Liver (tissue), 9 donors: ENCODE measurements around the gene EPB41L2. TPM values are rescaled to one million over a fixed set of nuclear protein-coding genes. Genes with fewer than 3 reads are reported as not detected.

Source experiments
- DNase-seq: peaks from one replicate; pipeline ENCODE4 v3.0.0-alpha.2; 2017; ENCODE audit warnings: low spot score
- H3K27ac ChIP-seq, 2 donors: one replicate each; pipeline ENCODE4 v1.7.0; 2013; ENCODE audit warnings: inconsistent platforms in 2 of 2, low read length in 2 of 2, control low read depth in 1 of 2, low read depth in 1 of 2, mild to moderate bottlenecking in 1 of 2
- H3K27me3 ChIP-seq, 4 donors: one replicate each; pipeline versions ENCODE4 v1.6.1 to v1.7.0; 2013; ENCODE audit warnings: low read length in 3 of 4, inconsistent platforms in 1 of 4, mild to moderate bottlenecking in 1 of 4, moderate library complexity in 1 of 4; ENCODE audit not compliant: control insufficient read depth in 4 of 4, insufficient read depth in 4 of 4
- H3K36me3 ChIP-seq, 4 donors: one replicate each; pipeline versions ENCODE4 v1.6.1 to v1.7.0; 2013; ENCODE audit warnings: low read length in 3 of 4, mild to moderate bottlenecking in 3 of 4, low read depth in 1 of 4, moderate library complexity in 1 of 4; ENCODE audit not compliant: control insufficient read depth in 4 of 4, insufficient read depth in 3 of 4
- H3K4me1 ChIP-seq, 4 donors: one replicate each; pipeline versions ENCODE4 v1.6.1 to v1.7.0; 2013; ENCODE audit warnings: low read length in 3 of 4, mild to moderate bottlenecking in 3 of 4, moderate library complexity in 1 of 4; ENCODE audit not compliant: control insufficient read depth in 4 of 4, insufficient read depth in 4 of 4
- H3K4me3 ChIP-seq, 3 donors: one replicate each; pipeline versions ENCODE4 v1.6.1 to v1.7.0; 2013; ENCODE audit warnings: low read length in 3 of 3, control low read depth in 1 of 3, low read depth in 1 of 3, mild to moderate bottlenecking in 1 of 3
- H3K9ac ChIP-seq, 2 donors: one replicate each; pipeline ENCODE4 v1.7.0; 2013; ENCODE audit warnings: low read length in 2 of 2, mild to moderate bottlenecking in 2 of 2, moderate library complexity in 2 of 2, control low read depth in 1 of 2, low read depth in 1 of 2
- H3K9me3 ChIP-seq, 4 donors: one replicate each; pipeline versions ENCODE4 v1.6.1 to v1.7.0; 2013; ENCODE audit warnings: low read length in 3 of 4; ENCODE audit not compliant: control insufficient read depth in 4 of 4
- EGR1 ChIP-seq, 2 donors: IDR thresholded peaks; 2 replicates each; pipeline ENCODE4 v1.6.1; 2016 to 2018; ENCODE audit warnings: antibody characterized with exemption in 2 of 2, low read depth in 2 of 2
- FOXA1 ChIP-seq: IDR thresholded peaks from 2 replicates; pipeline ENCODE4 v1.6.1; 2016; ENCODE audit warnings: antibody characterized with exemption
- FOXA2 ChIP-seq: IDR thresholded peaks from 2 replicates; pipeline ENCODE4 v1.6.1; 2016; ENCODE audit warnings: antibody characterized with exemption
- GABPA ChIP-seq, 2 donors: IDR thresholded peaks in 1 of 2; conservative IDR thresholded peaks in 1 of 2; 2 replicates each; pipeline ENCODE4 v1.6.1; 2016; ENCODE audit warnings: antibody characterized with exemption in 2 of 2, mild to moderate bottlenecking in 1 of 2, moderate library complexity in 1 of 2
- HNF4A ChIP-seq, 2 donors: conservative IDR thresholded peaks; 2 replicates each; pipeline ENCODE4 v1.6.1; 2016; ENCODE audit warnings: antibody characterized with exemption in 2 of 2, mild to moderate bottlenecking in 2 of 2
- HNF4G ChIP-seq: IDR thresholded peaks from 2 replicates; pipeline ENCODE4 v1.6.1; 2016; ENCODE audit warnings: antibody characterized with exemption
- JUND ChIP-seq, 2 donors: IDR thresholded peaks; 2 replicates each; pipeline ENCODE4 v1.6.1; 2016; ENCODE audit warnings: antibody characterized with exemption in 2 of 2
- NR2F2 ChIP-seq: IDR thresholded peaks from 2 replicates; pipeline ENCODE4 v1.6.1; 2016; ENCODE audit warnings: antibody characterized with exemption
- RAD21 ChIP-seq, 2 donors: IDR thresholded peaks; 2 replicates each; pipeline ENCODE4 v1.6.1; 2016; ENCODE audit warnings: antibody characterized with exemption in 2 of 2, mild to moderate bottlenecking in 2 of 2
- RXRA ChIP-seq, 2 donors: IDR thresholded peaks; 2 replicates each; pipeline ENCODE4 v1.6.1; 2017 to 2018; ENCODE audit warnings: antibody characterized with exemption in 2 of 2, mild to moderate bottlenecking in 1 of 2
- SP1 ChIP-seq: IDR thresholded peaks from 2 replicates; pipeline ENCODE4 v1.6.1; 2018; ENCODE audit warnings: antibody characterized with exemption, mild to moderate bottlenecking
- TAF1 ChIP-seq: conservative IDR thresholded peaks from 2 replicates; pipeline ENCODE4 v1.6.1; 2016; ENCODE audit warnings: antibody characterized with exemption, mild to moderate bottlenecking
- YY1 ChIP-seq: IDR thresholded peaks from 2 replicates; pipeline ENCODE4 v1.6.1; 2016; ENCODE audit warnings: antibody characterized with exemption, mild to moderate bottlenecking
- WGBS: extraction: QIAGEN DNeasy Blood & Tissue Kit; methylation state at CpG from one replicate; pipeline ENCODE4 v1.1.7; 2013; 5-methylcytosine and 5-hydroxymethylcytosine counted together
- polyA plus RNA-seq, 2 donors: library from polyadenylated mRNA; stranded (reverse) in 1 of 2; unstranded in 1 of 2; fragments of 200-250 nt in 1 of 2; fragments of >200 nt in 1 of 2; fragmentation: Nextera tagmentation in 1 of 2; extraction: Ambion mirVana in 1 of 2; gene quantifications; one replicate each; pipeline versions ENCODE4 v1.2.1 to v1.2.3, GENCODE V29; 2013 to 2015
- total RNA-seq, 2 donors: library from RNA; depleted of rRNA; stranded (reverse); fragments of >200 nt; gene quantifications; one replicate each; pipeline ENCODE4 v1.2.3, GENCODE V29; 2014
- TF ChIP-seq, protein P1 (sequence below): fragments of 150-350 bp; IDR thresholded peaks from 2 replicates; pipeline ENCODE4 v1.5.1; 2017; ENCODE audit warnings: improper control_type of control experiment, low read depth, low read length; ENCODE audit not compliant: missing input control
- TF ChIP-seq, protein P2 (sequence below): IDR thresholded peaks from 2 replicates; pipeline ENCODE4 v1.6.1; 2016; ENCODE audit warnings: antibody characterized with exemption, mild to moderate bottlenecking
- TF ChIP-seq, protein P3 (sequence below): IDR thresholded peaks from 2 replicates; pipeline ENCODE4 v1.6.1; 2016; ENCODE audit warnings: antibody characterized with exemption
- TF ChIP-seq, protein P4 (sequence below): IDR thresholded peaks from 2 replicates; pipeline ENCODE4 v1.6.1; 2016; ENCODE audit warnings: antibody characterized with exemption
- TF ChIP-seq, protein P5 (sequence below): IDR thresholded peaks from 2 replicates; pipeline ENCODE4 v1.6.1; 2016; ENCODE audit warnings: antibody characterized with exemption
- donor health status: healthy.
- donor health status: healthy.
- donor health status: healthy.
- donor health status: healthy.
- donor health status: healthy.

Gene EPB41L2
- total and polyA plus RNA-seq, 4 donors, result 10.0 to 43.3 (median 18.7) TPM

DNA sequence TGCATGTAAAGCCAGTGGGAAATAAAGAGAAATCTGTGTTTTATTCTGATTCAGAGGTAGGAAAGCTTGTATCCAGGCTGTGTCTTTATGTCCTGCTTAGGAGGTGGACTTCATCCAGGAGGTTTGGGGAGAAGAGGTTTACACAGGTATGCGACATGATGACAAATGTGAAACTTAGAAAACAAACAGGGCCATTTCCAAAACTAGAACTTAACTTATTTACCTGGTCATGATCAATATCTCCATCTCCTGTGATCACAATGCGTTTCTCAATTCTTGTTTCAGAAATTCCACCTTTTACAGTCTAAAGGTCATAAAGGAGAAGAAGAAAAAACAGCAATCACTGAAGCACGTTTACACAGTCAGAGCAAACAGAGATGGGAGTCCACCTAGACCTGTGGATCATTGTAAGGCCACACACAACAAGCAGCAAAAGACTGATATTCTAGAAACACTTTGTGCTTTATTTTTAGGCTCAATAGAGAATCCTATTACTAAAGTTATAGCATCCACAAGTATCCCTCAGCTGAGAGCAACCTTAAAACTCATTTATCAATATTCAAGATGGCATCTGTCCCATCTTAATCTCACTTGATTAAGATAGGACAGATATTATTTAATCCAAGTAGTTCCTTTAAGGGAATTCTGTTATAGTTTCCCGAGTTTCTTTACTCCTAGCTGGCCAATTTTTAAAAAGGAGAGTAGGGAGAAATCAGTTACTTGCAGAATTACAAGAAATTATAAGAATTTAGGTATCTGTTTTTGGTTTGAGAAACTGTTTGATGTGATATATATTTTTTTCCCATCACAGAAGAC lies 199.4 kb downstream of the EPB41L2 start:
- Histone ChIP-seq H3K4me3 (no peak overlapping the region), H3K27ac (peak overlapping the region in 1 of 2 donors; percentile 29), H3K9me3 (no peaks in the 10 kb centered on the region), H3K9ac (no peak overlapping the region), H3K4me1 (peaks cover 0 to 32% (median 28%) of the 10 kb centered on the region in 4 donors), H3K27me3 (no peaks in the 10 kb centered on the region), H3K36me3 (no peaks in the 10 kb centered on the region)
- TF ChIP-seq GABPA (IDR thresholded peaks at IDR 0.05 in 1 of 2, conservative IDR thresholded peaks at IDR 0.05 in 1 of 2) (peak in 1 of 2 donors; percentile 13), RXRA (IDR thresholded peaks at IDR 0.05) (peak; percentile 86 to 91), FOXA1 (peak; percentile 92), FOXA2 (peak; percentile 95), JUND (IDR thresholded peaks at IDR 0.05) (peak; percentile 87 to 96), EGR1 (IDR thresholded peaks at IDR 0.05; ENCODE audit: low read depth in 2 of 2) (no peak), HNF4G (peak; percentile 93), TAF1 (no peak), NR2F2 (peak; percentile 32), RAD21 (IDR thresholded peaks at IDR 0.05) (peak; percentile 45 to 53), HNF4A (conservative IDR thresholded peaks at IDR 0.05) (peak; percentile 97 to 98), SP1 (peak; percentile 99), YY1 (peak; percentile 82)
- TF ChIP-seq, protein P1, sequence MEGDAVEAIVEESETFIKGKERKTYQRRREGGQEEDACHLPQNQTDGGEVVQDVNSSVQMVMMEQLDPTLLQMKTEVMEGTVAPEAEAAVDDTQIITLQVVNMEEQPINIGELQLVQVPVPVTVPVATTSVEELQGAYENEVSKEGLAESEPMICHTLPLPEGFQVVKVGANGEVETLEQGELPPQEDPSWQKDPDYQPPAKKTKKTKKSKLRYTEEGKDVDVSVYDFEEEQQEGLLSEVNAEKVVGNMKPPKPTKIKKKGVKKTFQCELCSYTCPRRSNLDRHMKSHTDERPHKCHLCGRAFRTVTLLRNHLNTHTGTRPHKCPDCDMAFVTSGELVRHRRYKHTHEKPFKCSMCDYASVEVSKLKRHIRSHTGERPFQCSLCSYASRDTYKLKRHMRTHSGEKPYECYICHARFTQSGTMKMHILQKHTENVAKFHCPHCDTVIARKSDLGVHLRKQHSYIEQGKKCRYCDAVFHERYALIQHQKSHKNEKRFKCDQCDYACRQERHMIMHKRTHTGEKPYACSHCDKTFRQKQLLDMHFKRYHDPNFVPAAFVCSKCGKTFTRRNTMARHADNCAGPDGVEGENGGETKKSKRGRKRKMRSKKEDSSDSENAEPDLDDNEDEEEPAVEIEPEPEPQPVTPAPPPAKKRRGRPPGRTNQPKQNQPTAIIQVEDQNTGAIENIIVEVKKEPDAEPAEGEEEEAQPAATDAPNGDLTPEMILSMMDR, result no peak
- TF ChIP-seq, protein P2, sequence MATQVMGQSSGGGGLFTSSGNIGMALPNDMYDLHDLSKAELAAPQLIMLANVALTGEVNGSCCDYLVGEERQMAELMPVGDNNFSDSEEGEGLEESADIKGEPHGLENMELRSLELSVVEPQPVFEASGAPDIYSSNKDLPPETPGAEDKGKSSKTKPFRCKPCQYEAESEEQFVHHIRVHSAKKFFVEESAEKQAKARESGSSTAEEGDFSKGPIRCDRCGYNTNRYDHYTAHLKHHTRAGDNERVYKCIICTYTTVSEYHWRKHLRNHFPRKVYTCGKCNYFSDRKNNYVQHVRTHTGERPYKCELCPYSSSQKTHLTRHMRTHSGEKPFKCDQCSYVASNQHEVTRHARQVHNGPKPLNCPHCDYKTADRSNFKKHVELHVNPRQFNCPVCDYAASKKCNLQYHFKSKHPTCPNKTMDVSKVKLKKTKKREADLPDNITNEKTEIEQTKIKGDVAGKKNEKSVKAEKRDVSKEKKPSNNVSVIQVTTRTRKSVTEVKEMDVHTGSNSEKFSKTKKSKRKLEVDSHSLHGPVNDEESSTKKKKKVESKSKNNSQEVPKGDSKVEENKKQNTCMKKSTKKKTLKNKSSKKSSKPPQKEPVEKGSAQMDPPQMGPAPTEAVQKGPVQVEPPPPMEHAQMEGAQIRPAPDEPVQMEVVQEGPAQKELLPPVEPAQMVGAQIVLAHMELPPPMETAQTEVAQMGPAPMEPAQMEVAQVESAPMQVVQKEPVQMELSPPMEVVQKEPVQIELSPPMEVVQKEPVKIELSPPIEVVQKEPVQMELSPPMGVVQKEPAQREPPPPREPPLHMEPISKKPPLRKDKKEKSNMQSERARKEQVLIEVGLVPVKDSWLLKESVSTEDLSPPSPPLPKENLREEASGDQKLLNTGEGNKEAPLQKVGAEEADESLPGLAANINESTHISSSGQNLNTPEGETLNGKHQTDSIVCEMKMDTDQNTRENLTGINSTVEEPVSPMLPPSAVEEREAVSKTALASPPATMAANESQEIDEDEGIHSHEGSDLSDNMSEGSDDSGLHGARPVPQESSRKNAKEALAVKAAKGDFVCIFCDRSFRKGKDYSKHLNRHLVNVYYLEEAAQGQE, result peak; percentile 76
- TF ChIP-seq, protein P3, sequence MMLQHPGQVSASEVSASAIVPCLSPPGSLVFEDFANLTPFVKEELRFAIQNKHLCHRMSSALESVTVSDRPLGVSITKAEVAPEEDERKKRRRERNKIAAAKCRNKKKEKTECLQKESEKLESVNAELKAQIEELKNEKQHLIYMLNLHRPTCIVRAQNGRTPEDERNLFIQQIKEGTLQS, result peak; percentile 37
- TF ChIP-seq, protein P4, sequence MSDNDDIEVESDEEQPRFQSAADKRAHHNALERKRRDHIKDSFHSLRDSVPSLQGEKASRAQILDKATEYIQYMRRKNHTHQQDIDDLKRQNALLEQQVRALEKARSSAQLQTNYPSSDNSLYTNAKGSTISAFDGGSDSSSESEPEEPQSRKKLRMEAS, result peak; percentile 73
- TF ChIP-seq, protein P5, sequence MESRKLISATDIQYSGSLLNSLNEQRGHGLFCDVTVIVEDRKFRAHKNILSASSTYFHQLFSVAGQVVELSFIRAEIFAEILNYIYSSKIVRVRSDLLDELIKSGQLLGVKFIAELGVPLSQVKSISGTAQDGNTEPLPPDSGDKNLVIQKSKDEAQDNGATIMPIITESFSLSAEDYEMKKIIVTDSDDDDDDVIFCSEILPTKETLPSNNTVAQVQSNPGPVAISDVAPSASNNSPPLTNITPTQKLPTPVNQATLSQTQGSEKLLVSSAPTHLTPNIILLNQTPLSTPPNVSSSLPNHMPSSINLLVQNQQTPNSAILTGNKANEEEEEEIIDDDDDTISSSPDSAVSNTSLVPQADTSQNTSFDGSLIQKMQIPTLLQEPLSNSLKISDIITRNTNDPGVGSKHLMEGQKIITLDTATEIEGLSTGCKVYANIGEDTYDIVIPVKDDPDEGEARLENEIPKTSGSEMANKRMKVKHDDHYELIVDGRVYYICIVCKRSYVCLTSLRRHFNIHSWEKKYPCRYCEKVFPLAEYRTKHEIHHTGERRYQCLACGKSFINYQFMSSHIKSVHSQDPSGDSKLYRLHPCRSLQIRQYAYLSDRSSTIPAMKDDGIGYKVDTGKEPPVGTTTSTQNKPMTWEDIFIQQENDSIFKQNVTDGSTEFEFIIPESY, result peak; percentile 85
- no peak for DNase-seq
- WGBS, result 39% methylated on average over 4 of the region's 4 CpGs
